ENCODE measurements around the gene TFAM.
A peak's percentile ranks its signal among the peaks of the same experiment; 100 is the strongest.
"Not testable (repeated sequence)": the region's sequence is repeated elsewhere in the genome, so short reads cannot be mapped to it uniquely, and the experiment has no call there.

TFAM gene

GRCh38 chr10:58414270-58415041, 29.2 kb downstream of the TFAM start:
- Histone ChIP-seq H2AFZ (ENCODE audit: low read depth, low read length) (no peak overlapping the region), H3K9me3 (ENCODE audit: insufficient read depth, low read length) (no peaks in the 10 kb centered on the region), H3K4me1 (ENCODE audit: low read length) (no peaks in the 10 kb centered on the region), H3K79me2 (ENCODE audit: low read length) (no peaks in the 10 kb centered on the region), H3K9ac (ENCODE audit: low read length) (no peak overlapping the region), H3K4me2 (ENCODE audit: low read length) (no peak overlapping the region), H4K20me1 (ENCODE audit: insufficient read depth, low read length) (no peaks in the 10 kb centered on the region), H3K36me3 (replicated peaks; ENCODE audit: low read depth, low read length) (no peaks in the 10 kb centered on the region), H3K27me3 (ENCODE audit: low read depth, low read length) (no peaks in the 10 kb centered on the region), H3K4me3 (ENCODE audit: low read length) (no peak overlapping the region), H3K27ac (ENCODE audit: low read length) (no peak overlapping the region)
- TF ChIP-seq, protein P1, sequence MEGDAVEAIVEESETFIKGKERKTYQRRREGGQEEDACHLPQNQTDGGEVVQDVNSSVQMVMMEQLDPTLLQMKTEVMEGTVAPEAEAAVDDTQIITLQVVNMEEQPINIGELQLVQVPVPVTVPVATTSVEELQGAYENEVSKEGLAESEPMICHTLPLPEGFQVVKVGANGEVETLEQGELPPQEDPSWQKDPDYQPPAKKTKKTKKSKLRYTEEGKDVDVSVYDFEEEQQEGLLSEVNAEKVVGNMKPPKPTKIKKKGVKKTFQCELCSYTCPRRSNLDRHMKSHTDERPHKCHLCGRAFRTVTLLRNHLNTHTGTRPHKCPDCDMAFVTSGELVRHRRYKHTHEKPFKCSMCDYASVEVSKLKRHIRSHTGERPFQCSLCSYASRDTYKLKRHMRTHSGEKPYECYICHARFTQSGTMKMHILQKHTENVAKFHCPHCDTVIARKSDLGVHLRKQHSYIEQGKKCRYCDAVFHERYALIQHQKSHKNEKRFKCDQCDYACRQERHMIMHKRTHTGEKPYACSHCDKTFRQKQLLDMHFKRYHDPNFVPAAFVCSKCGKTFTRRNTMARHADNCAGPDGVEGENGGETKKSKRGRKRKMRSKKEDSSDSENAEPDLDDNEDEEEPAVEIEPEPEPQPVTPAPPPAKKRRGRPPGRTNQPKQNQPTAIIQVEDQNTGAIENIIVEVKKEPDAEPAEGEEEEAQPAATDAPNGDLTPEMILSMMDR (IDR thresholded peaks at IDR 0.05; ENCODE audit: low read depth, low read length): peak; percentile 21
- no peak for TF ChIP-seq EZH2phosphoT487 (IDR thresholded peaks at IDR 0.05; ENCODE audit: low read depth)

DNA sequence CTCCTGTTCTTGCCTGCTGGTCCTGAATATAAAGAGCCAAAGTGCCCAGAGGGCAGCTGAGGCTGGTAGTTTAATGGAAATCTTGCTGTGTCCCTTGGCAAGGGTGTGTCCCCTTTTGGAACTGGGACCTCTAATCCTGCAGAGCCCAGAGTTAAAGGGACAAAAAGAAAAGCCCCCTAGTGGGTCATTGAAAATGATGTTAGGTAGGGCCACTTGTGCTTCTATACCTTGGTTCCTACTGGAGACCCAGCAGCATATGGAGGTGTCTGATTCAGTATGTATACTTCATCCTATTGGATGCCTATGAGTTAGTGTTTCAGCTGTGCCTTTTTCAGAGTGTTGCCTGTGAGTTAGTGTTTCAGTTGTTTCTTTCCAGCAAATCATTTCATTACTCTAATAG, 30.5 kb downstream of the TFAM start:
- Histone ChIP-seq H3K9ac (ENCODE audit: low read length) (no peak overlapping the region), H3K27me3 (ENCODE audit: low read depth, low read length) (no peaks in the 10 kb centered on the region), H3K4me1 (ENCODE audit: low read length) (no peaks in the 10 kb centered on the region), H3K79me2 (ENCODE audit: low read length) (no peaks in the 10 kb centered on the region), H3K9me3 (ENCODE audit: insufficient read depth, low read length) (no peaks in the 10 kb centered on the region), H3K27ac (ENCODE audit: low read length) (no peak overlapping the region), H2AFZ (ENCODE audit: low read depth, low read length) (no peak overlapping the region), H3K4me2 (ENCODE audit: low read length) (no peak overlapping the region), H4K20me1 (ENCODE audit: insufficient read depth, low read length) (no peaks in the 10 kb centered on the region), H3K36me3 (replicated peaks; ENCODE audit: low read depth, low read length) (no peaks in the 10 kb centered on the region), H3K4me3 (ENCODE audit: low read length) (no peak overlapping the region)
- TF ChIP-seq EZH2phosphoT487 (IDR thresholded peaks at IDR 0.05; ENCODE audit: low read depth): no peak
- TF ChIP-seq, protein P1 (IDR thresholded peaks at IDR 0.05; ENCODE audit: low read depth, low read length): no peak

DNA sequence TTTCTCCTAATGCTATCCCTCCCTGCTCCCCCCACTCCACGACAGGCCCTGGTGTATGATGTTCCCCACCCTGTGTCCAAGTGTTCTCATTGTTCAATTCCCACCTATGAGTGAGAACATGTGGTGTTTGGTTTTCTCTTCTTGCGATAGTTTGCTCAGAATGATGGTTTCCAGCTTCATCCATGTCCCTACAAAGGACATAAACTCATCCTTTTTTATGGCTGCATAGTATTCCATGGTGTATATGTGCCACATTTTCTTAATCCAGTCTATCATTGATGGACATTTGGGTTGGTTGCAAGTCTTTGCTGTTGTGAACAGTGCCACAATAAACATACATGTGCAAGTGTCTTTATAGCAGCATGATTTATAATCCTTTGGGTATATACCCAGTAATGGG, 32.7 kb downstream of the TFAM start:
- not testable (repeated sequence) for H3K4me3 ChIP-seq (ENCODE audit: low read length); H3K36me3 ChIP-seq (replicated peaks; ENCODE audit: low read depth, low read length); H3K9ac ChIP-seq (ENCODE audit: low read length); H2AFZ ChIP-seq (ENCODE audit: low read depth, low read length); H3K79me2 ChIP-seq (ENCODE audit: low read length); H3K27ac ChIP-seq (ENCODE audit: low read length); H3K4me2 ChIP-seq (ENCODE audit: low read length); H3K9me3 ChIP-seq (ENCODE audit: insufficient read depth, low read length); H3K4me1 ChIP-seq (ENCODE audit: low read length); H4K20me1 ChIP-seq (ENCODE audit: insufficient read depth, low read length); H3K27me3 ChIP-seq (ENCODE audit: low read depth, low read length)

- Histone ChIP-seq H2AFZ (ENCODE audit: low read depth, low read length) (no peak overlapping the region), H4K20me1 (ENCODE audit: insufficient read depth, low read length) (no peaks in the 10 kb centered on the region), H3K27ac (ENCODE audit: low read length) (no peak overlapping the region), H3K4me2 (ENCODE audit: low read length) (no peak overlapping the region), H3K4me3 (ENCODE audit: low read length) (no peak overlapping the region), H3K4me1 (ENCODE audit: low read length) (no peaks in the 10 kb centered on the region), H3K27me3 (ENCODE audit: low read depth, low read length) (no peaks in the 10 kb centered on the region), H3K36me3 (replicated peaks; ENCODE audit: low read depth, low read length) (no peaks in the 10 kb centered on the region), H3K9ac (ENCODE audit: low read length) (no peak overlapping the region), H3K79me2 (ENCODE audit: low read length) (no peaks in the 10 kb centered on the region), H3K9me3 (ENCODE audit: insufficient read depth, low read length) (no peaks in the 10 kb centered on the region)
- TF ChIP-seq, protein P1 (IDR thresholded peaks at IDR 0.05; ENCODE audit: low read depth, low read length): no peak
Observed at GRCh38 chr10:58424176-58424575, 39.0 kb downstream of the TFAM start.

DNA sequence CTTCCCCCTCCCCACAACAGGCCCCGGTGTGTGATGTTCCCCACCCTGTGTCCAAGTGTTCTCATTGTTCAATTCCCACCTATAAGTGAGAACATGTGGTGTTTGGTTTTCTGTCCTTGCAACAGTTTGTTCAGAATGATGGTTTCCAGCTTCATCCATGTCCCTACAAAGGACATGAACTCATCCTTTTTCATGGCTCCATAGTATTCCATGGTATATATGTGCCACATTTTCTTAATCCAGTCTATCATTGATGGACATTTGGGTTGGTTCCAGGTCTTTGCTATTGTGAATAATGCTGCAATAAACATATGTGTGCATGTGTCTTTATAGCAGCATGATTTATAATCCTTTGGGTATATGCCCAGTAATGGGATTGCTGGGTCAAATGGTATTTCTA, 43.2 kb downstream of the TFAM start:
- not testable (repeated sequence) for H3K27me3 ChIP-seq (ENCODE audit: low read depth, low read length); H3K9me3 ChIP-seq (ENCODE audit: insufficient read depth, low read length); H3K36me3 ChIP-seq (replicated peaks; ENCODE audit: low read depth, low read length); H3K27ac ChIP-seq (ENCODE audit: low read length); H2AFZ ChIP-seq (ENCODE audit: low read depth, low read length); H3K4me2 ChIP-seq (ENCODE audit: low read length); H3K9ac ChIP-seq (ENCODE audit: low read length); H3K79me2 ChIP-seq (ENCODE audit: low read length); H4K20me1 ChIP-seq (ENCODE audit: insufficient read depth, low read length); H3K4me3 ChIP-seq (ENCODE audit: low read length); H3K4me1 ChIP-seq (ENCODE audit: low read length)

All from OCI-LY3 (cell line).